ENCODE data around the gene RTL10. TPM values are rescaled to one million over a fixed set of nuclear protein-coding genes. Genes with fewer than 3 reads are reported as not detected.

Gene RTL10
- total RNA-seq, 1 experiment from 2014 or later, result 25.6 TPM

DNA sequence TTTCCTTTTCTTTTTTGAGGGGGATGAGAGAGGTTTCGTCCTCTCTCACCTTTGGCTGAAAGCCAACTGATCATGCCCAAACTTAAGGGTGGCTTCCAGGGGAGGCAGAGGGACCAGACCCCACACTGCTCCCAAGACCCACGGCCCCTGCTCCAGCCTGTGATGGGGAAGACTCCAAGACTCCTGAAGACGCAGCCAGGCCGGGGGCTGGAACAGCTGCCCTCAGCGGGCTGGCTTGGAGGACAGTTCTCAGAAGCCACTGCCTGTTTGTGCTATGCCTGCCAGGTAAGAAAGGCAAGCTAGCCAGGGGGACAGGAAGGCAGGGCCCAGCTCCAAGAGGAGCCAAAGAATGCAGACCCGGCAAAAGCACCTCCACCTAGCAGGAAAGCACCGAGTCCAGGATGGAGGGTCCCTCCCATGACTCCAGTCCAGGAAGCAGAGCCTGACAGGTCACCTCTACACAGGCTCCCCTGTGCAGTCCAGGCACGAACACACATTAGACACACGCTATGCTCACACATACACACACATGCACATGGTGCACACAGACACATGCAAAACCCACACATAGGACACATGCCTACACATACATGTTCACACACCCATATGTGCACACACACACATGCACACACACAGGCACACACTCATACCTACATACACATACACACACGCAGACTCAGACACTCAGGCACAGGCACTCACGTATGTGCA lies 31.3 kb downstream of the RTL10 start:
- H3K4me1 ChIP-seq (ENCODE audit: insufficient read depth, low read length, poor library complexity, severe bottlenecking), result no peaks in the 10 kb centered on the region
- DNase-seq (ENCODE audit: low spot score), result no peak
- no peaks in the 10 kb centered on the region for H3K27me3 ChIP-seq (replicated peaks; ENCODE audit: insufficient read depth, low read depth, low read length, poor library complexity)
- intact Hi-C loops (cut with micrococcal nuclease; ENCODE audit: unreplicated experiment), result no loop called here
- H3K9me3 ChIP-seq (ENCODE audit: low read depth, low read length, poor library complexity, severe bottlenecking), result no peaks in the 10 kb centered on the region
- no peak overlapping the region for H3K27ac ChIP-seq (ENCODE audit: low read depth, low read length, poor library complexity, severe bottlenecking)
- no peaks in the 10 kb centered on the region for H3K36me3 ChIP-seq (ENCODE audit: insufficient read depth, low read length, poor library complexity, severe bottlenecking)
- BruUV-seq (replicated peaks), result no TSS peak
- TF ChIP-seq, protein P1, sequence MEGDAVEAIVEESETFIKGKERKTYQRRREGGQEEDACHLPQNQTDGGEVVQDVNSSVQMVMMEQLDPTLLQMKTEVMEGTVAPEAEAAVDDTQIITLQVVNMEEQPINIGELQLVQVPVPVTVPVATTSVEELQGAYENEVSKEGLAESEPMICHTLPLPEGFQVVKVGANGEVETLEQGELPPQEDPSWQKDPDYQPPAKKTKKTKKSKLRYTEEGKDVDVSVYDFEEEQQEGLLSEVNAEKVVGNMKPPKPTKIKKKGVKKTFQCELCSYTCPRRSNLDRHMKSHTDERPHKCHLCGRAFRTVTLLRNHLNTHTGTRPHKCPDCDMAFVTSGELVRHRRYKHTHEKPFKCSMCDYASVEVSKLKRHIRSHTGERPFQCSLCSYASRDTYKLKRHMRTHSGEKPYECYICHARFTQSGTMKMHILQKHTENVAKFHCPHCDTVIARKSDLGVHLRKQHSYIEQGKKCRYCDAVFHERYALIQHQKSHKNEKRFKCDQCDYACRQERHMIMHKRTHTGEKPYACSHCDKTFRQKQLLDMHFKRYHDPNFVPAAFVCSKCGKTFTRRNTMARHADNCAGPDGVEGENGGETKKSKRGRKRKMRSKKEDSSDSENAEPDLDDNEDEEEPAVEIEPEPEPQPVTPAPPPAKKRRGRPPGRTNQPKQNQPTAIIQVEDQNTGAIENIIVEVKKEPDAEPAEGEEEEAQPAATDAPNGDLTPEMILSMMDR (conservative IDR thresholded peaks at IDR 0.05; ENCODE audit: low read depth, low read length), result no peak
- no peak for TF ChIP-seq EZH2 (IDR thresholded peaks at IDR 0.05; ENCODE audit: borderline replicate concordance, low read depth, low read length, poor library complexity, severe bottlenecking)
- H3K4me3 ChIP-seq (ENCODE audit: low read depth, low read length, poor library complexity, severe bottlenecking), result no peak overlapping the region
- ChIA-PET CTCF (no interaction called here), POLR2A (ENCODE audit: low non-redundant PET) (no interaction called here)

- Histone ChIP-seq H3K4me3 (ENCODE audit: low read depth, low read length, poor library complexity, severe bottlenecking) (no peak overlapping the region), H3K4me1 (ENCODE audit: insufficient read depth, low read length, poor library complexity, severe bottlenecking) (no peaks in the 10 kb centered on the region), H3K9me3 (ENCODE audit: low read depth, low read length, poor library complexity, severe bottlenecking) (no peaks in the 10 kb centered on the region), H3K27ac (ENCODE audit: low read depth, low read length, poor library complexity, severe bottlenecking) (no peak overlapping the region), H3K36me3 (ENCODE audit: insufficient read depth, low read length, poor library complexity, severe bottlenecking) (no peaks in the 10 kb centered on the region), H3K27me3 (replicated peaks; ENCODE audit: insufficient read depth, low read depth, low read length, poor library complexity) (no peaks in the 10 kb centered on the region)
- ChIA-PET CTCF (no interaction called here), POLR2A (ENCODE audit: low non-redundant PET) (no interaction called here)
- no peak for DNase-seq (ENCODE audit: low spot score)
- BruUV-seq (replicated peaks), result no TSS peak
- intact Hi-C loops (cut with micrococcal nuclease; ENCODE audit: unreplicated experiment), result no loop called here
- no peak for TF ChIP-seq EZH2 (IDR thresholded peaks at IDR 0.05; ENCODE audit: borderline replicate concordance, low read depth, low read length, poor library complexity, severe bottlenecking)
- TF ChIP-seq, protein P1 (conservative IDR thresholded peaks at IDR 0.05; ENCODE audit: low read depth, low read length), result no peak
Measured at GRCh38 chr22:19822301-19823117, 32.2 kb downstream of the RTL10 start.

DNA sequence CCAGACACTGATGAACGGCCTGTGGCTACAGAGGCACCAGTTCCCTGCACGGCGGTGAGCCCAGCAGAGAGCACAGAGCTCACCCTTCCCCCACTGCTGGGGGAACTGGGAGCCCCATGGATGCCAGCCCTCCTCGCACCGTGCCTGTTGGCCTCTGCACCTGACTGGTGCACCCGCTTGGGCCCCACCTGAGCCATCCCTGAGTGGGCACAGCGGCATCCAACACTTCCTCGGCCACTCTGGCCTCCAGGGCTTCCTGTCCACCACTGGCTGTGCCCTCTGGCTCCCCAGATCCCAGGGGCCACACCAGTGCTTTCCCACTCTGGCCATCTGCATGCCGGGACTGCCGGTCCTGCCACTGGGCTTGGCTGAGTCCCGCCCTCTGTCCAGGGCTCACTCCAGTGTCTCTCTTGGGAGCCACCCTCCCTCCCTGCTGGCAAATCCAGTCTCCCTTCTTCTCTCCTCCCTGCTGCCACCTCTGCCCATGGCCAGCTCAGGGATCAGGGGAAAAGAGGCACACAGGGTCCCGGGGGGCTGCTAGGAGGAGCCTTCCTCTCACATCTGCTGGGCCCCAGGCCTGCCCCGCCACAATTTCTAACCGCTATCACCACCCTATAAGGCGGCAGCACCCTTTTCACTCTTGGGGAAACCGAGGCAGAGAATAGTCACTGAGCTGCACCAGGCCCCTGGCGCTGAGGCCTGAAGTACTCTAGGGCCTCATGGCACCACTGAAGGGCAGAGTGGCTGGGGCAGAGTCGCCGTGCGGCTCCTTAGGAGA lies 33.0 kb downstream of the RTL10 start:
- intact Hi-C loops (cut with micrococcal nuclease; ENCODE audit: unreplicated experiment), result no loop called here
- DNase-seq (ENCODE audit: low spot score), result no peak
- TF ChIP-seq EZH2 (IDR thresholded peaks at IDR 0.05; ENCODE audit: borderline replicate concordance, low read depth, low read length, poor library complexity, severe bottlenecking), result no peak
- TF ChIP-seq, protein P1 (conservative IDR thresholded peaks at IDR 0.05; ENCODE audit: low read depth, low read length), result no peak
- H3K4me3 ChIP-seq (ENCODE audit: low read depth, low read length, poor library complexity, severe bottlenecking), result no peak overlapping the region
- no peaks in the 10 kb centered on the region for H3K27me3 ChIP-seq (replicated peaks; ENCODE audit: insufficient read depth, low read depth, low read length, poor library complexity)
- no peak overlapping the region for H3K27ac ChIP-seq (ENCODE audit: low read depth, low read length, poor library complexity, severe bottlenecking)
- H3K9me3 ChIP-seq (ENCODE audit: low read depth, low read length, poor library complexity, severe bottlenecking), result no peaks in the 10 kb centered on the region
- H3K36me3 ChIP-seq (ENCODE audit: insufficient read depth, low read length, poor library complexity, severe bottlenecking), result no peaks in the 10 kb centered on the region
- CTCF ChIA-PET, result no interaction called here
- H3K4me1 ChIP-seq (ENCODE audit: insufficient read depth, low read length, poor library complexity, severe bottlenecking), result no peaks in the 10 kb centered on the region
- BruUV-seq (replicated peaks), result no TSS peak
- POLR2A ChIA-PET (ENCODE audit: low non-redundant PET), result no interaction called here
